Lower leg skin (tissue), 3 donors: ENCODE measurements around the gene CFH.

Experiments
- POLR2A ChIP-seq, 2 donors: fragments of 450-650 bp; IDR thresholded peaks; one replicate each; pipeline ENCODE4 v1.6.1; 2016 to 2017; ENCODE audit warnings: antibody characterized with exemption in 2 of 2, mild to moderate bottlenecking in 1 of 2, moderate library complexity in 1 of 2
- TF ChIP-seq, protein P1 (sequence below), 3 donors: fragments of 450-650 bp; IDR thresholded peaks; one replicate each; pipeline ENCODE4 v1.5.1; 2016; ENCODE audit warnings: antibody characterized with exemption in 3 of 3, mild to moderate bottlenecking in 3 of 3, moderate library complexity in 2 of 3

DNA sequence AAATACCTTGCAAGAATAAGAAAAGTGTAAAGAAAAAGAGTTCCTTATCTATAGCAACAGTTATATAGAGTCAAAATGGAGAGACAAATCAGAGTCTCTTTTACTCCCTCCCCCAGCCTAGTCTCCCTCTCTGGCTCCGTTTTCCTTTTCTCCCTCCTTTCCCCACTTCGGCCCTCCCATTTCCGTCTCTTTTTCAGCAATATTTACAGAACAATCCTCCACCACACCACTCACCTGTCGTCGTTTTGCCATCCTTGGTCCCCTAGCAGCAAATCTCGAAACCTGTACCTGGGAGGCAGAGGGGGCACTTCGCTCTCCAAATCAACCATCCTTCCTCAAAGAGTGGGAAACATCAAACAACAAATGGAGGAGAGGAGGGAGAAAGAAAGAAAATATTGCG, 43.9 kb upstream of the CFH start:
- TF ChIP-seq, protein P1, sequence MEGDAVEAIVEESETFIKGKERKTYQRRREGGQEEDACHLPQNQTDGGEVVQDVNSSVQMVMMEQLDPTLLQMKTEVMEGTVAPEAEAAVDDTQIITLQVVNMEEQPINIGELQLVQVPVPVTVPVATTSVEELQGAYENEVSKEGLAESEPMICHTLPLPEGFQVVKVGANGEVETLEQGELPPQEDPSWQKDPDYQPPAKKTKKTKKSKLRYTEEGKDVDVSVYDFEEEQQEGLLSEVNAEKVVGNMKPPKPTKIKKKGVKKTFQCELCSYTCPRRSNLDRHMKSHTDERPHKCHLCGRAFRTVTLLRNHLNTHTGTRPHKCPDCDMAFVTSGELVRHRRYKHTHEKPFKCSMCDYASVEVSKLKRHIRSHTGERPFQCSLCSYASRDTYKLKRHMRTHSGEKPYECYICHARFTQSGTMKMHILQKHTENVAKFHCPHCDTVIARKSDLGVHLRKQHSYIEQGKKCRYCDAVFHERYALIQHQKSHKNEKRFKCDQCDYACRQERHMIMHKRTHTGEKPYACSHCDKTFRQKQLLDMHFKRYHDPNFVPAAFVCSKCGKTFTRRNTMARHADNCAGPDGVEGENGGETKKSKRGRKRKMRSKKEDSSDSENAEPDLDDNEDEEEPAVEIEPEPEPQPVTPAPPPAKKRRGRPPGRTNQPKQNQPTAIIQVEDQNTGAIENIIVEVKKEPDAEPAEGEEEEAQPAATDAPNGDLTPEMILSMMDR (IDR thresholded peaks at IDR 0.05): no peak
- TF ChIP-seq POLR2A (IDR thresholded peaks at IDR 0.05): no peak
